Vagina (tissue), 2 donors: Measurements from ENCODE around the gene ARHGEF2. TPM values are rescaled to one million over a fixed set of nuclear protein-coding genes. Genes with fewer than 3 reads are reported as not detected.

ENCODE experiments used
- DNase-seq, 2 donors: peaks; one replicate each; pipeline ENCODE4 v3.0.0-alpha.2; 2017; ENCODE audit errors: extremely low spot score in 2 of 2
- H3K27ac ChIP-seq: fragments of 200-600 bp; sonication (generic); one replicate; pipeline ENCODE4 v1.5.1; 2019
- H3K27me3 ChIP-seq: fragments of 200-600 bp; sonication (generic); one replicate; pipeline ENCODE4 v1.5.1; 2019
- H3K36me3 ChIP-seq, 2 donors: fragments of 200-600 bp; sonication (generic); one replicate each; pipeline ENCODE4 v1.5.1; 2017 to 2019
- H3K4me1 ChIP-seq: fragments of 200-600 bp; sonication (generic); one replicate; pipeline ENCODE4 v1.5.1; 2019
- H3K4me3 ChIP-seq, 2 donors: fragments of 200-600 bp; sonication (generic); 1 replicate in 1 of 2; 2 replicates in 1 of 2; pipeline ENCODE4 v1.5.1; 2016 to 2019
- H3K9me3 ChIP-seq: fragments of 200-600 bp; sonication (generic); one replicate; pipeline ENCODE4 v1.5.1; 2019
- CTCF ChIP-seq, 3 experiments: fragments of 450-650 bp in 2 of 3; fragments of 200-600 bp in 1 of 3; sonication (generic) in 1 of 3; IDR thresholded peaks; one replicate each; pipeline ENCODE4 v1.5.1; 2017 to 2019; ENCODE audit warnings: antibody characterized with exemption in 3 of 3, mild to moderate bottlenecking in 2 of 3, moderate library complexity in 2 of 3
- POLR2A ChIP-seq, 2 donors: fragments of 450-650 bp; IDR thresholded peaks; one replicate each; pipeline ENCODE4 v1.6.1; 2017; ENCODE audit warnings: antibody characterized with exemption in 2 of 2, mild to moderate bottlenecking in 2 of 2, moderate library complexity in 2 of 2
- POLR2AphosphoS5 ChIP-seq, 2 donors: sonication (generic); formaldehyde crosslinking; IDR thresholded peaks; one replicate each; pipeline ENCODE4 v1.9.0; 2017; ENCODE audit warnings: antibody characterized with exemption in 2 of 2, mild to moderate bottlenecking in 2 of 2, low read depth in 1 of 2; ENCODE audit not compliant: insufficient read depth in 1 of 2
- intact Hi-C: fragments of 100-400 bp; cut with DNase I; formaldehyde crosslinking; loops from one replicate; pipeline ENCODE4 v1.15.1; 2023
- total RNA-seq: library from RNA; depleted of rRNA; stranded (reverse); fragments of >200 nt; gene quantifications from one replicate; pipeline ENCODE4 v1.2.3, GENCODE V29; 2016

Gene ARHGEF2
- total RNA-seq, 1 donor from 2014 or later = 76.4 TPM

- Histone ChIP-seq H3K36me3 (peaks cover 3 to 72% of the 10 kb centered on the region in 2 donors), H3K27me3 (no peaks in the 10 kb centered on the region), H3K9me3 (no peaks in the 10 kb centered on the region), H3K4me1 (peaks cover 59% of the 10 kb centered on the region), H3K4me3 (no peak overlapping the region), H3K27ac (peak overlapping the region; percentile 63)
- DNase-seq = no peak
- intact Hi-C loops = no loop called here
- TF ChIP-seq POLR2A (IDR thresholded peaks at IDR 0.05) = no peak
- no peak for TF ChIP-seq POLR2AphosphoS5 (IDR thresholded peaks at IDR 0.05; ENCODE audit: insufficient read depth in 1 of 2, low read depth in 1 of 2)
- TF ChIP-seq CTCF (IDR thresholded peaks at IDR 0.05) = no peak
Measured at GRCh38 chr1:155966135-155966534, 12.2 kb downstream of the ARHGEF2 start.

- H3K36me3 ChIP-seq = peaks cover 3 to 92% of the 10 kb centered on the region in 2 donors
- no peaks in the 10 kb centered on the region for H3K27me3 ChIP-seq
- DNase-seq = no peak
- H3K4me1 ChIP-seq = peaks cover 40% of the 10 kb centered on the region
- no peak overlapping the region for H3K27ac ChIP-seq
- no peaks in the 10 kb centered on the region for H3K9me3 ChIP-seq
- intact Hi-C loops = no loop called here
- TF ChIP-seq POLR2AphosphoS5 (IDR thresholded peaks at IDR 0.05; ENCODE audit: insufficient read depth in 1 of 2, low read depth in 1 of 2) = no peak
- no peak for TF ChIP-seq CTCF (IDR thresholded peaks at IDR 0.05)
- TF ChIP-seq POLR2A (IDR thresholded peaks at IDR 0.05) = no peak
- no peak overlapping the region for H3K4me3 ChIP-seq
Measured at GRCh38 chr1:155964193-155964592, 14.2 kb downstream of the ARHGEF2 start.

- Histone ChIP-seq H3K9me3 (no peaks in the 10 kb centered on the region), H3K4me3 (no peak overlapping the region), H3K27me3 (no peaks in the 10 kb centered on the region), H3K36me3 (peaks cover 3 to 94% of the 10 kb centered on the region in 2 donors), H3K27ac (peak overlapping the region; percentile 18), H3K4me1 (peaks cover 25% of the 10 kb centered on the region)
- intact Hi-C loops = no loop called here
- DNase-seq = no peak
- TF ChIP-seq POLR2A (IDR thresholded peaks at IDR 0.05) = no peak
- TF ChIP-seq POLR2AphosphoS5 (IDR thresholded peaks at IDR 0.05; ENCODE audit: insufficient read depth in 1 of 2, low read depth in 1 of 2) = no peak
- no peak for TF ChIP-seq CTCF (IDR thresholded peaks at IDR 0.05)
Measured at GRCh38 chr1:155962599-155963211, 15.6 kb downstream of the ARHGEF2 start.

- no peaks in the 10 kb centered on the region for H3K27me3 ChIP-seq
- H3K27ac ChIP-seq = peak overlapping the region; percentile 18
- no peak for DNase-seq
- H3K4me1 ChIP-seq = peaks cover 17% of the 10 kb centered on the region
- no peaks in the 10 kb centered on the region for H3K9me3 ChIP-seq
- peaks cover 6 to 94% of the 10 kb centered on the region in 2 donors for H3K36me3 ChIP-seq
- intact Hi-C loops = no loop called here
- no peak overlapping the region for H3K4me3 ChIP-seq
- no peak for TF ChIP-seq POLR2A (IDR thresholded peaks at IDR 0.05)
- peak in 1 of 3 experiments; percentile 16 for TF ChIP-seq CTCF (IDR thresholded peaks at IDR 0.05)
- peak in 1 of 2 donors; percentile 55 for TF ChIP-seq POLR2AphosphoS5 (IDR thresholded peaks at IDR 0.05; ENCODE audit: insufficient read depth in 1 of 2, low read depth in 1 of 2)
Measured at GRCh38 chr1:155961937-155962336, 16.4 kb downstream of the ARHGEF2 start.

- no peak overlapping the region for H3K4me3 ChIP-seq
- TF ChIP-seq POLR2A (IDR thresholded peaks at IDR 0.05) = no peak
- no peak for TF ChIP-seq POLR2AphosphoS5 (IDR thresholded peaks at IDR 0.05; ENCODE audit: insufficient read depth in 1 of 2, low read depth in 1 of 2)
- no peak for TF ChIP-seq CTCF (IDR thresholded peaks at IDR 0.05)
- intact Hi-C loops = no loop called here
- peaks cover 14% of the 10 kb centered on the region for H3K4me1 ChIP-seq
- H3K36me3 ChIP-seq = peaks cover 12 to 96% of the 10 kb centered on the region in 2 donors
- H3K9me3 ChIP-seq = no peaks in the 10 kb centered on the region
- no peak for DNase-seq
- H3K27me3 ChIP-seq = no peaks in the 10 kb centered on the region
- peak overlapping the region; percentile 53 for H3K27ac ChIP-seq
Measured at GRCh38 chr1:155960081-155960745, 18.1 kb downstream of the ARHGEF2 start.
